ENCODE results near the gene DBX1. TPM values are rescaled to one million over a fixed set of nuclear protein-coding genes. Genes with fewer than 3 reads are reported as not detected.

The DBX1 gene
- total RNA-seq, 1 experiment from 2014 or later = 0.15 TPM

- Histone ChIP-seq H4K5ac (ENCODE audit: insufficient read length, low read depth, low read length) (no peak overlapping the region), H2BK12ac (ENCODE audit: insufficient read length, low read depth, low read length) (no peak overlapping the region), H3K4ac (ENCODE audit: low read depth, low read length) (no peak overlapping the region), H3K4me1 (ENCODE audit: insufficient read depth, low read length) (0 out of 2 replicates have a peak, but pooled peaks cover 4% of the 10 kb centered on the region), H2BK15ac (ENCODE audit: low read depth, low read length) (no peak overlapping the region), H3K23me2 (ENCODE audit: insufficient read length, low read depth, low read length, poor library complexity, severe bottlenecking) (peaks cover 8% of the 10 kb centered on the region), H3K23ac (ENCODE audit: insufficient read length, low read depth, low read length) (no peak overlapping the region), H3K9me3 (ENCODE audit: control insufficient read depth, low read depth, low read length) (no peaks in the 10 kb centered on the region), H3K14ac (ENCODE audit: insufficient read depth, low read length) (no peak overlapping the region), H2BK120ac (ENCODE audit: low read depth, low read length, poor library complexity, severe bottlenecking) (no peak overlapping the region), H3K56ac (ENCODE audit: insufficient read length, low read depth, low read length) (no peak overlapping the region), H3T11ph (ENCODE audit: low read length) (no peak overlapping the region), H2AFZ (ENCODE audit: low read length) (no peak overlapping the region), H3K18ac (ENCODE audit: insufficient read length, low read depth, low read length) (no peak overlapping the region), H2BK5ac (ENCODE audit: insufficient read length, low read length) (no peak overlapping the region), H4K8ac (replicated peaks; ENCODE audit: insufficient read length, low read depth, low read length) (no peak overlapping the region), H2BK20ac (ENCODE audit: low read depth, low read length, poor library complexity, severe bottlenecking) (no peak overlapping the region), H4K20me1 (ENCODE audit: control insufficient read depth, insufficient read depth, insufficient read length) (peaks cover 6% of the 10 kb centered on the region), H3K79me2 (ENCODE audit: insufficient read depth, low read length) (no peaks in the 10 kb centered on the region), H3K27me3 (ENCODE audit: insufficient read depth, low read length) (peaks cover 80% of the 10 kb centered on the region), H2AK5ac (ENCODE audit: insufficient read length, low read length) (no peak overlapping the region), H3K79me1 (ENCODE audit: insufficient read depth, low read depth, low read length, poor library complexity, severe bottlenecking) (no peaks in the 10 kb centered on the region), H3K9ac (ENCODE audit: extremely low read depth, insufficient read length, low read length) (no peak overlapping the region), H3K27ac (ENCODE audit: insufficient read length, low read depth, low read length) (no peak overlapping the region), H4K91ac (ENCODE audit: insufficient read length, low read depth, low read length) (no peak overlapping the region), H3K4me2 (ENCODE audit: insufficient read depth, insufficient read length, low read length) (peak overlapping the region; percentile 57)
- H3K4me3 Mint-ChIP-seq = peak overlapping the region; percentile 62 to 91
- no peaks in the 10 kb centered on the region; a peak in 2 of 7 replicates for H3K36me3 Mint-ChIP-seq (ENCODE audit: insufficient read depth in 1 of 3, low read depth in 3 of 3)
- peaks cover 100% of the 10 kb centered on the region for H3K27me3 Mint-ChIP-seq (ENCODE audit: low read depth)
- H3K27ac Mint-ChIP-seq = no peak overlapping the region; a peak in 1 of 7 replicates
- TF ChIP-seq CTCF (conservative IDR thresholded peaks at IDR 0.05) = no peak
- H3K9me3 Mint-ChIP-seq = no peaks in the 10 kb centered on the region; a peak in 2 of 5 replicates
- WGBS (ENCODE audit: extremely low coverage, insufficient read length, low lambda C conversion rate) = no CpG with 5 or more reads among the region's 26 CpGs
- peaks cover 61 to 79% of the 10 kb centered on the region in 2 experiments for H3K4me1 Mint-ChIP-seq
- DNase-seq = no peak
These were observed 3.7 kb upstream of the DBX1 start for GRCh38 chr11:20163783-20164481.
